Ishikawa (cell line): ENCODE measurements around the gene MYRIP.

Experiments used
- CEBPB ChIP-seq: IDR thresholded peaks from 2 replicates; pipeline ENCODE4 v1.6.1; 2012
- CREB1 ChIP-seq: IDR thresholded peaks from 2 replicates; pipeline ENCODE4 v1.6.1; 2012; ENCODE audit warnings: low read depth
- EGR1 ChIP-seq: IDR thresholded peaks from 2 replicates; pipeline ENCODE4 v1.6.1; 2012
- EP300 ChIP-seq: IDR thresholded peaks from 2 replicates; pipeline ENCODE4 v1.6.1; 2012; ENCODE audit warnings: borderline replicate concordance
- FOXM1 ChIP-seq: IDR thresholded peaks from 2 replicates; pipeline ENCODE4 v1.6.1; 2012; ENCODE audit warnings: low read depth, borderline replicate concordance
- MAX ChIP-seq: IDR thresholded peaks from 2 replicates; pipeline ENCODE4 v1.6.1; 2012
- RAD21 ChIP-seq: IDR thresholded peaks from 2 replicates; pipeline ENCODE4 v1.6.1; 2012; ENCODE audit warnings: low read depth
- REST ChIP-seq: IDR thresholded peaks from 2 replicates; pipeline ENCODE4 v1.6.1; 2012; ENCODE audit warnings: low read depth, mild to moderate bottlenecking
- TAF1 ChIP-seq: IDR thresholded peaks from 2 replicates; pipeline ENCODE4 v1.6.1; 2012; ENCODE audit warnings: low read depth, mild to moderate bottlenecking
- TCF12 ChIP-seq: IDR thresholded peaks from 2 replicates; pipeline ENCODE4 v1.6.1; 2012; ENCODE audit warnings: low read depth
- TEAD4 ChIP-seq: IDR thresholded peaks from 2 replicates; pipeline ENCODE4 v1.6.1; 2012
- USF1 ChIP-seq: IDR thresholded peaks from 2 replicates; pipeline ENCODE4 v1.6.1; 2012
- YY1 ChIP-seq: IDR thresholded peaks from 2 replicates; pipeline ENCODE4 v1.6.1; 2012; ENCODE audit warnings: low read depth
- ZBTB7A ChIP-seq: IDR thresholded peaks from 2 replicates; pipeline ENCODE4 v1.6.1; 2012; ENCODE audit warnings: low read depth

GRCh38 chr3:40170395-40170794 lies 361.0 kb downstream of the MYRIP start:
- TF ChIP-seq TEAD4, result no peak
- TF ChIP-seq CEBPB, result no peak
- no peak for TF ChIP-seq TAF1
- TF ChIP-seq YY1, result no peak
- no peak for TF ChIP-seq MAX
- TF ChIP-seq RAD21, result no peak
- TF ChIP-seq EGR1, result no peak
- no peak for TF ChIP-seq TCF12
- TF ChIP-seq EP300, result no peak
- no peak for TF ChIP-seq CREB1
- TF ChIP-seq REST, result no peak
- TF ChIP-seq ZBTB7A, result no peak
- TF ChIP-seq USF1, result no peak
- TF ChIP-seq FOXM1, result no peak
